IMR-90 (cell line): Measurements from ENCODE around the gene OR51M1. TPM values are rescaled to one million over a fixed set of nuclear protein-coding genes. Genes with fewer than 3 reads are reported as not detected.

Source experiments
- ATAC-seq: fragments of 200-7000 bp; cut with Tn5 transposase; 2 replicates; pipeline ENCODE4 v1.9.1; 2020; ENCODE audit warnings: low read depth, mild to moderate bottlenecking, moderate library complexity
- BruUV-seq: library from RNA; stranded (reverse); fragments of 400-500 nt; replicated peaks from 2 replicates; lab custom pipeline; 2021; lab: Mats Ljungman, UMichigan
- CTCF ChIA-PET: fragments of 300-600 bp; formaldehyde crosslinking; extraction: SDS; loops from one replicate; lab custom pipeline; 2021; ENCODE audit warnings: antibody characterized with exemption; lab: Yijun Ruan, JAX
- POLR2A ChIA-PET: fragments of 300-600 bp; sonication (Branson Sonifier 250); formaldehyde crosslinking; loops from one replicate; lab custom pipeline; 2022; ENCODE audit warnings: antibody characterized with exemption; ENCODE audit not compliant: unreplicated experiment; lab: Charles Lee
- DNase-seq: peaks from one replicate; pipeline ENCODE4 v3.0.0; 2013
- H2AFZ ChIP-seq: replicated peaks from 2 replicates; pipeline ENCODE3; 2013; ENCODE audit warnings: low read length, mild to moderate bottlenecking; ENCODE audit not compliant: poor library complexity
- H2AK5ac ChIP-seq: 2 replicates; pipeline ENCODE4 v1.6.1; 2013; ENCODE audit warnings: low read depth, low read length, inconsistent platforms
- H2AK9ac ChIP-seq: replicated peaks from 2 replicates; pipeline ENCODE3; 2013; ENCODE audit warnings: mild to moderate bottlenecking, low read depth, low read length, moderate library complexity; ENCODE audit not compliant: poor library complexity
- H2BK120ac ChIP-seq: 2 replicates; pipeline ENCODE4 v1.6.1; 2013; ENCODE audit warnings: low read depth, low read length, inconsistent platforms
- H2BK15ac ChIP-seq: 3 replicates; pipeline ENCODE4 v1.6.1; 2013; ENCODE audit warnings: low read depth, low read length, inconsistent platforms
- H2BK20ac ChIP-seq: 2 replicates; pipeline ENCODE4 v1.6.1; 2013; ENCODE audit warnings: low read depth, mild to moderate bottlenecking, inconsistent platforms, low read length, moderate library complexity
- H2BK5ac ChIP-seq: 2 replicates; pipeline ENCODE4 v1.6.1; 2013; ENCODE audit warnings: mild to moderate bottlenecking, low read depth, low read length, inconsistent platforms; ENCODE audit not compliant: poor library complexity, severe bottlenecking
- H3K14ac ChIP-seq: replicated peaks from 2 replicates; pipeline ENCODE4 v1.6.1; 2013; ENCODE audit warnings: low read depth, low read length, inconsistent platforms
- H3K18ac ChIP-seq: 2 replicates; pipeline ENCODE4 v1.6.1; 2013; ENCODE audit warnings: low read depth, low read length, control low read depth
- H3K23ac ChIP-seq: 2 replicates; pipeline ENCODE4 v1.6.1; 2013; ENCODE audit warnings: low read depth, low read length, inconsistent platforms
- H3K27ac ChIP-seq: 2 replicates; pipeline ENCODE4 v1.5.1; 2013; ENCODE audit warnings: mild to moderate bottlenecking, control low read depth, low read length; ENCODE audit not compliant: insufficient read depth
- H3K27me3 ChIP-seq: 2 replicates; pipeline ENCODE4 v1.6.1; 2013; ENCODE audit warnings: low read length; ENCODE audit not compliant: control insufficient read depth, insufficient read depth
- H3K36me3 ChIP-seq: 2 replicates; pipeline ENCODE4 v1.6.1; 2013; ENCODE audit warnings: low read length, mixed read lengths; ENCODE audit not compliant: control insufficient read depth, insufficient read depth
- H3K4ac ChIP-seq: 2 replicates; pipeline ENCODE4 v1.6.1; 2013; ENCODE audit warnings: low read depth, low read length, inconsistent platforms
- H3K4me1 ChIP-seq: 2 replicates; pipeline ENCODE4 v1.6.1; 2013; ENCODE audit warnings: low read length, mixed read lengths; ENCODE audit not compliant: control insufficient read depth, insufficient read depth
- H3K4me2 ChIP-seq: 2 replicates; pipeline ENCODE4 v1.6.1; 2013; ENCODE audit warnings: low read depth, mild to moderate bottlenecking, control low read depth, low read length, moderate library complexity
- H3K4me3 ChIP-seq: 2 replicates; pipeline ENCODE4 v1.5.1; 2013; ENCODE audit warnings: low read depth, mild to moderate bottlenecking, control low read depth, low read length, moderate library complexity; ENCODE audit not compliant: insufficient read depth
- H3K56ac ChIP-seq: 2 replicates; pipeline ENCODE4 v1.6.1; 2013; ENCODE audit warnings: low read length, inconsistent platforms; ENCODE audit not compliant: insufficient read depth; ENCODE audit errors: extremely low read depth
- H3K79me1 ChIP-seq, 2 experiments: 2 replicates each; pipeline ENCODE4 v1.6.1; 2013; ENCODE audit warnings: low read length in 2 of 2, inconsistent platforms in 1 of 2, low read depth in 1 of 2
- H3K9ac ChIP-seq: 2 replicates; pipeline ENCODE4 v1.6.1; 2013; ENCODE audit warnings: low read depth, low read length, control low read depth
- H3K9me1 ChIP-seq: 2 replicates; pipeline ENCODE4 v1.6.1; 2013; ENCODE audit warnings: low read length, inconsistent platforms; ENCODE audit not compliant: insufficient read depth
- H3K9me3 ChIP-seq: 2 replicates; pipeline ENCODE4 v1.6.1; 2013; ENCODE audit warnings: low read length; ENCODE audit not compliant: control insufficient read depth, insufficient read depth
- H4K20me1 ChIP-seq: 2 replicates; pipeline ENCODE4 v1.6.1; 2013; ENCODE audit warnings: low read length, inconsistent platforms; ENCODE audit not compliant: insufficient read depth
- H4K5ac ChIP-seq: 2 replicates; pipeline ENCODE4 v1.6.1; 2013; ENCODE audit warnings: mild to moderate bottlenecking, low read depth, low read length, control low read depth
- H4K8ac ChIP-seq, 2 experiments: 2 replicates each; pipeline ENCODE4 v1.6.1; 2013; ENCODE audit warnings: low read depth in 2 of 2, low read length in 2 of 2, control low read depth in 1 of 2, inconsistent platforms in 1 of 2
- H4K91ac ChIP-seq: 2 replicates; pipeline ENCODE4 v1.6.1; 2013; ENCODE audit warnings: low read depth, low read length, inconsistent platforms; ENCODE audit not compliant: insufficient read depth
- NFE2L2 ChIP-seq: fragments of 150-350 bp; IDR thresholded peaks from 2 replicates; pipeline ENCODE4 v1.6.1; 2016; ENCODE audit warnings: low read depth, mild to moderate bottlenecking, low read length
- RFX5 ChIP-seq: IDR thresholded peaks from 2 replicates; pipeline ENCODE4 v1.8.0; 2012; ENCODE audit warnings: low read depth, mild to moderate bottlenecking, low read length, moderate library complexity
- WGBS, 2 experiments: methylation state at CpG; one replicate each; pipeline versions ENCODE4 v1.1.5 to v1.1.7; 2013; ENCODE audit warnings: missing lambda C conversion rate in 2 of 2; ENCODE audit not compliant: insufficient read length in 1 of 2; ENCODE audit errors: extremely low coverage in 2 of 2; 5-methylcytosine and 5-hydroxymethylcytosine counted together
- dilution Hi-C: fragments of 300-500 bp; cut with HindIII; formaldehyde crosslinking; loops from one replicate; pipeline ENCODE4 v1.14.3; 2018; ENCODE audit warnings: low sequenced_read_pairs; ENCODE audit not compliant: unreplicated experiment
- in situ Hi-C: fragments of 300-500 bp; cut with MboI; formaldehyde crosslinking; loops from 3 replicates; pipeline ENCODE4 v1.14.3; 2019; ENCODE audit warnings: low sequenced_read_pairs, inconsistent platforms, mixed read lengths
- intact Hi-C: fragments of 100-400 bp; cut with micrococcal nuclease; formaldehyde crosslinking; loops from 2 replicates; pipeline ENCODE4 v1.10.0; 2022
- polyA plus RNA-seq, 3 experiments: library from polyadenylated mRNA; depleted of rRNA; stranded (reverse); fragments of >200 nt; gene quantifications; 2 replicates each; pipeline ENCODE4 v1.2.3, GENCODE V29; 2012; ENCODE audit warnings: low replicate concordance in 1 of 3
- total RNA-seq: library from RNA; depleted of rRNA; stranded (reverse); fragments of >200 nt; gene quantifications from 2 replicates; pipeline ENCODE4 v1.2.3, GENCODE V29; 2012

Gene OR51M1
- total and polyA plus RNA-seq, 2 of the 4 experiments (the other 2 are of a cell fraction): 0.54 to 0.87 TPM

DNA sequence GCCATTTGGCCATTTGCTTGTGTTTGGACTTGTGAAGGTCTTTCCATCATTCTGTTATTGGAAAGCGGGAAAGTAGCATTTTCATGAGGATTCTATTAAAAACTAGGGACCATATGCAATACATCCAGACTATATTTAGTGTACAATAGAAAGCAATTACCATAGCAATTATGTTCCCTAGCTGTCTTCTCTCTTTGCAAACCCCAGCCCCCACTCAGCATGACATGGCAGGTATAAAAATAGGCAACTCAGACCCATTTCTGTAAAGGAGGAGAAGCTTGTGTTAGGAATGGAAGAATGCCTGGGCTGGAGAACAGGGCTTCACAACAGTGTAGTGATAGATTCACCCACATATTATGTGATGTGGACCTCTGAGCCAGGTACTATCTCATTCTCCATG, 19.9 kb upstream of the OR51M1 start:
- H3K9ac ChIP-seq: peak overlapping the region; percentile 4; the same call in 1 of the 2 replicates
- no peak overlapping the region for H3K4me3 ChIP-seq
- peak overlapping the region; percentile 97 for H4K91ac ChIP-seq
- ChIA-PET POLR2A (interaction anchor here (0.6 to 1.3 kb wide), 8 partner anchors 15 to 420 kb away, joined by 3 to 6 read pairs (median 4); partner anchors contain the start of genes OR51B5 and OR52N5), CTCF (interaction anchor here (0.6 to 1.5 kb wide), 4 partner anchors 18 to 167 kb away, joined by 3 to 5 read pairs (median 3); no protein-coding TSS in a partner anchor)
- H3K4me1 ChIP-seq: peaks cover 22% of the 10 kb centered on the region
- peak overlapping the region; percentile 94 for H3K27ac ChIP-seq
- no TSS peak for BruUV-seq
- peak overlapping the region; percentile 99 for H3K14ac ChIP-seq
- no peaks in the 10 kb centered on the region for H3K27me3 ChIP-seq
- H2AK9ac ChIP-seq: no peak overlapping the region
- H2BK15ac ChIP-seq: peak overlapping the region; percentile 94; the same call in 2 of the 3 replicates
- H2BK20ac ChIP-seq: peak overlapping the region; percentile 99
- intact Hi-C loops (loop anchor here (1.0 to 10.0 kb wide), 2 partner anchors 20 to 321 kb away; partner anchors contain the start of genes OR51B5, TRIM22 and TRIM5), dilution Hi-C loops (no loop called here), in situ Hi-C loops (loop anchor here (10.0 kb wide), 1 partner anchor 79 kb away; no protein-coding TSS in a partner anchor)
- H3K36me3 ChIP-seq: no peaks in the 10 kb centered on the region
- peak overlapping the region; percentile 100 for H3K18ac ChIP-seq
- no peaks in the 10 kb centered on the region for H4K20me1 ChIP-seq
- H3K56ac ChIP-seq: peak overlapping the region; percentile 92
- peak overlapping the region; percentile 95 for H3K23ac ChIP-seq
- no peak overlapping the region for H3K4me2 ChIP-seq
- H2BK5ac ChIP-seq: peak overlapping the region; percentile 98
- DNase-seq (no peak), ATAC-seq (no peak)
- peak overlapping the region; percentile 100 for H2BK120ac ChIP-seq
- H3K4ac ChIP-seq: peak overlapping the region; percentile 96
- peaks cover 0 to 15% of the 10 kb centered on the region in 2 experiments; a peak in 2 of 4 replicates for H3K79me1 ChIP-seq
- H2AFZ ChIP-seq: no peak overlapping the region
- H3K9me3 ChIP-seq: no peaks in the 10 kb centered on the region
- TF ChIP-seq NFE2L2: peak; percentile 61; the same call in 1 of the 2 replicates
- no peak for TF ChIP-seq RFX5
- peak overlapping the region; percentile 87 for H2AK5ac ChIP-seq
- no CpG with 5 or more reads among the region's 1 CpG for WGBS, 2 experiments
- H4K8ac ChIP-seq: peak overlapping the region; percentile 74 to 97
- peak overlapping the region; percentile 98 for H4K5ac ChIP-seq
- H3K9me1 ChIP-seq: peaks cover 15% of the 10 kb centered on the region
